SK-N-SH (cell line): ENCODE results near the gene DCAF11.

Experiments used
- EP300 ChIP-seq, 2 experiments: IDR thresholded peaks; 2 replicates each; pipeline versions ENCODE4 v1.4.0 to v1.6.1; 2012; ENCODE audit warnings: borderline replicate concordance in 1 of 2, low read depth in 1 of 2, low read length in 1 of 2
- FOXM1 ChIP-seq: IDR thresholded peaks from 2 replicates; pipeline ENCODE4 v1.4.0; 2012; ENCODE audit warnings: low read depth, mild to moderate bottlenecking
- JUND ChIP-seq: IDR thresholded peaks from 2 replicates; pipeline ENCODE4 v1.4.0; 2012
- MXI1 ChIP-seq: IDR thresholded peaks from 2 replicates; pipeline ENCODE4 v1.6.1; 2012; ENCODE audit warnings: mild to moderate bottlenecking, low read depth, low read length, improper control_type of control experiment
- RAD21 ChIP-seq: IDR thresholded peaks from 2 replicates; pipeline ENCODE4 v1.6.1; 2012; ENCODE audit warnings: mild to moderate bottlenecking, low read length
- TCF12 ChIP-seq: IDR thresholded peaks from 2 replicates; pipeline ENCODE4 v1.4.0; 2012
- TF ChIP-seq, protein P1 (sequence below): fragments of 200-600 bp; sonication (generic); IDR thresholded peaks from 2 replicates; pipeline ENCODE4 v1.6.1; 2017; ENCODE audit warnings: antibody characterized with exemption, mild to moderate bottlenecking, moderate library complexity
- TF ChIP-seq, protein P2 (sequence below): IDR thresholded peaks from 2 replicates; pipeline ENCODE4 v1.6.1; 2012; ENCODE audit warnings: mild to moderate bottlenecking, low read depth, low read length, moderate library complexity

DNA sequence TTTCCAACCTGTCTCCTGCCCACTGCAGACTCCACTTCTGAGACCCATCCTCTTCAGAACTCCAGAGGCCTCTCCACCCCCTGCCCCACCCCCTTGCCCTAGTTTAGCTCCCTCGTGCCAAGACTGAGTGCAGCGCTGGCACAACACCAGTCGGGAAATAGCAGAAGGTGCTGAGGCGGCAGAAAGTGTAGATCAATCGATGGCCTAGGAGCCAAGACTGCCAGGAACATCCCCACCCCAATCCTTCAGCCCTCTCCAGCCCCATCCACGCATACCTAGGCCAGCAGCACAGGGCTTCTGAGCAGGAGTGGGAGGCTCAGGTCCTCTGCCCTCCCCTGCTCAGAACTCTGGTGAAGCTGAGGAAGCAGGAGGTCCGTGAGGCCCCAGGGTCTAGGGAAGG, 42.1 kb upstream of the DCAF11 start:
- TF ChIP-seq EP300 (IDR thresholded peaks at IDR 0.05; ENCODE audit: borderline replicate concordance in 1 of 2, low read depth in 1 of 2, low read length in 1 of 2): no peak
- TF ChIP-seq, protein P1, sequence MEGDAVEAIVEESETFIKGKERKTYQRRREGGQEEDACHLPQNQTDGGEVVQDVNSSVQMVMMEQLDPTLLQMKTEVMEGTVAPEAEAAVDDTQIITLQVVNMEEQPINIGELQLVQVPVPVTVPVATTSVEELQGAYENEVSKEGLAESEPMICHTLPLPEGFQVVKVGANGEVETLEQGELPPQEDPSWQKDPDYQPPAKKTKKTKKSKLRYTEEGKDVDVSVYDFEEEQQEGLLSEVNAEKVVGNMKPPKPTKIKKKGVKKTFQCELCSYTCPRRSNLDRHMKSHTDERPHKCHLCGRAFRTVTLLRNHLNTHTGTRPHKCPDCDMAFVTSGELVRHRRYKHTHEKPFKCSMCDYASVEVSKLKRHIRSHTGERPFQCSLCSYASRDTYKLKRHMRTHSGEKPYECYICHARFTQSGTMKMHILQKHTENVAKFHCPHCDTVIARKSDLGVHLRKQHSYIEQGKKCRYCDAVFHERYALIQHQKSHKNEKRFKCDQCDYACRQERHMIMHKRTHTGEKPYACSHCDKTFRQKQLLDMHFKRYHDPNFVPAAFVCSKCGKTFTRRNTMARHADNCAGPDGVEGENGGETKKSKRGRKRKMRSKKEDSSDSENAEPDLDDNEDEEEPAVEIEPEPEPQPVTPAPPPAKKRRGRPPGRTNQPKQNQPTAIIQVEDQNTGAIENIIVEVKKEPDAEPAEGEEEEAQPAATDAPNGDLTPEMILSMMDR: no peak
- TF ChIP-seq, protein P2, sequence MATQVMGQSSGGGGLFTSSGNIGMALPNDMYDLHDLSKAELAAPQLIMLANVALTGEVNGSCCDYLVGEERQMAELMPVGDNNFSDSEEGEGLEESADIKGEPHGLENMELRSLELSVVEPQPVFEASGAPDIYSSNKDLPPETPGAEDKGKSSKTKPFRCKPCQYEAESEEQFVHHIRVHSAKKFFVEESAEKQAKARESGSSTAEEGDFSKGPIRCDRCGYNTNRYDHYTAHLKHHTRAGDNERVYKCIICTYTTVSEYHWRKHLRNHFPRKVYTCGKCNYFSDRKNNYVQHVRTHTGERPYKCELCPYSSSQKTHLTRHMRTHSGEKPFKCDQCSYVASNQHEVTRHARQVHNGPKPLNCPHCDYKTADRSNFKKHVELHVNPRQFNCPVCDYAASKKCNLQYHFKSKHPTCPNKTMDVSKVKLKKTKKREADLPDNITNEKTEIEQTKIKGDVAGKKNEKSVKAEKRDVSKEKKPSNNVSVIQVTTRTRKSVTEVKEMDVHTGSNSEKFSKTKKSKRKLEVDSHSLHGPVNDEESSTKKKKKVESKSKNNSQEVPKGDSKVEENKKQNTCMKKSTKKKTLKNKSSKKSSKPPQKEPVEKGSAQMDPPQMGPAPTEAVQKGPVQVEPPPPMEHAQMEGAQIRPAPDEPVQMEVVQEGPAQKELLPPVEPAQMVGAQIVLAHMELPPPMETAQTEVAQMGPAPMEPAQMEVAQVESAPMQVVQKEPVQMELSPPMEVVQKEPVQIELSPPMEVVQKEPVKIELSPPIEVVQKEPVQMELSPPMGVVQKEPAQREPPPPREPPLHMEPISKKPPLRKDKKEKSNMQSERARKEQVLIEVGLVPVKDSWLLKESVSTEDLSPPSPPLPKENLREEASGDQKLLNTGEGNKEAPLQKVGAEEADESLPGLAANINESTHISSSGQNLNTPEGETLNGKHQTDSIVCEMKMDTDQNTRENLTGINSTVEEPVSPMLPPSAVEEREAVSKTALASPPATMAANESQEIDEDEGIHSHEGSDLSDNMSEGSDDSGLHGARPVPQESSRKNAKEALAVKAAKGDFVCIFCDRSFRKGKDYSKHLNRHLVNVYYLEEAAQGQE: no peak
- TF ChIP-seq FOXM1: no peak
- no peak for TF ChIP-seq JUND
- TF ChIP-seq RAD21: no peak
- no peak for TF ChIP-seq TCF12
- no peak for TF ChIP-seq MXI1
